HG02763 (cell line): ENCODE results near the gene ZNF431.
A peak's percentile ranks its signal among the peaks of the same experiment; 100 is the strongest.
"Not testable (repeated sequence)": the region's sequence is repeated elsewhere in the genome, so short reads cannot be mapped to it uniquely, and the experiment has no call there.

Source experiments
- ATAC-seq: cut with Tn5 transposase; IDR thresholded peaks from one replicate; pipeline ENCODE4 v1.9.1; 2021; ENCODE audit warnings: mild to moderate bottlenecking, moderate library complexity; ENCODE audit not compliant: unreplicated experiment

ZNF431 gene

DNA sequence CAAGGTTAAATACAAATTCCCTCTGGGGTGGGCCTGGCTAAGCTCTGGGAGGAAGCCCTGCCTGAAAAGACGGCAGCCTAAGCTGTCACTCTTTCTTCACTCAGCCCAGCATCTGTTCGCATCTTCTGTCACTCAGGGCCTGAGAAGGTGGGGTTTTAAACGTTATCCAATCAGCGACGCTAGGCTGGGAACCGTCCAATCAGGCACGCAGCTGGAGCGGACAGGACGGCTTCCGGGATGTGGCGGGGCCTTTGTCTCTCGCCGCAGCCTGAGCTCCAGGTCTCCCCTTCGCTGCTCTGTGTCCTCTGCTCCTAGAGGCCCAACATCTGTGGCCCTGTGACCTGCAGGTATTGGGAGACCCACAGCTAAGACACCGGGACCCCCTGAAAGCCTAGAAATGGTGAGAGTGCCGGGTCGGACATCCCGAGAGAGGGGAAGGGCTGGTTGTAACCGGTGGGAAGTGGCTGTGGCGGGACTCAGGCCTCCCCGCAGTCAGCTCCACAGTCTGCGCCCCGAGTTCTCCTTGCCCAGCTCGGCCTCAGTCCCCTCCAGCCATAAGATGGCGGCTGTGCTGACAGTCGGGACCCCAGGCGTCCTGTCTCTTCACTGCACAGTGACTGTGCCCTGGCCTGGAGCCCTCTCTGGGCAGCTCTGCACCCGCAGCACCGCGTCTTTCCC lies at the start of gene ZNF431:
Gene ZNF431, plus strand, starts transcription at position 254 of the 678 bp plus-strand sequence. Its CDS starts 144 bp downstream, at position 398.
- peak; percentile 99 for ATAC-seq

DNA sequence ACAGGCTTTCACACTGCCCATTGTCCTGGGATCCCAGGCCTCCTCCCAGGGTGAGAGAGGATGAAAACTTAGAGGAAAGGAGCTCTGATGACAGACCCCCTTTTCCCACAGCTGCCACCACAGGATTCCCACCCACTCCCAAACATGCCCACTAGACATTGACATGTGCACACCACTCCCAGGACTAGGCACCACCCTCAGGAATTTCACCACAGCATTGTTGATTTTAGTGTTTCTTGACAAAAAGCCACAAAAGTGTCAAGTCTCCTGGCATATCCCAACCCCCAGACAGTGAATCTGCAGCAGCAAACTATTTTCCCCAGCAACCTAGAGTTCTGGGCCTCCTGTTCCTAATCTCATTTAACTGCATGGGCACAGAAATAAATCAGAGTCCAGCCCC lies 49.7 kb upstream of the ZNF431 start:
- ATAC-seq: no peak

DNA sequence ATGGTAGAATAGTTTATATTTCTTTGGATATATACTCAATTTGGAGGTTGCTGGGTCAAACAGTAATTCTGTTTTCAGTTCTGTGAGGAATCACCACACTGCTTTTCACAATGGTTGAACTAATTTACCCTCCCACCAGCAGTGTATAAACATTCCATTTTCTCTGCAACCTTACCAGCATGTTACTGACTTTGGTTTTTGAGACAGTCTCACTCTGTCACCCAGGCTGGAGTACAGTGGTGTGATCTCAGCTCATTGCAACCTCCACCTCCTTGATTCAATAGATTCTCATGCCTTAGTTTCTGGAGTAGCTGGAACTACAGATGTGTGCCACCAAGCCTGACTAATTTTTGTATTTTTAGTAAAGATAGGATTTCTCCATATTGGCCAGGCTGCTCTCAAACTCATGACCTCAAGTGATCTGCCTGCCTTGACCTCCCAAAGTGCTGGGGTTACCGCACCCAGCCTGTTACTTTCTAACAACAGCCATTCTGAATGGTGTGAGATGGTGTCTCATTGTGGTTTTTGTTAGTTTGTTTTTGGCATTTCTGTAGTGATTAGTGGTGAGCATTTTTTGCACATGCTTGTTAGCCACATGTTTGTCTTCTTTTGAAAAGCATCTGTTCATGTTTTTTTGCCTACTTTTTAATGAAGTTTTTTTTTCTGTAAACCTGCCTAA lies 47.4 kb upstream of the ZNF431 start:
- ATAC-seq: no peak

DNA sequence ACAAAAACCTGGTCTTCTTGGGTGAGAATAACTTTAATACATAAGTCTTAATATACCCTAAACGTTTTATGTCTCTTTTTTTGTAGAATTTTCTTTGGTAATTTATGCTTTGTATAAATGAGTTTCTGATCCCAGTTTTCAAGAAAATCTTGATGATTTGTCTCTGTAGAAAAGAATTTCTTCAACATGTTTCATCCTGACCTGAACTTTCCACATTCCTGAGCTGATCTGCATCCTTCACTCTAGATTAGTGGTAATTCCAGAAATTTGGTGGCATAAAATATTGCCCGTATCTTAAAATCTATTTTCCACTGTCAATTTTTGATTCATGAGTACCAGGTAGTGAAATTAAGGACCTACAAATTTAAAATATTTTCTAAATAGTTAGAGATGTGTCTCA lies 43.5 kb upstream of the ZNF431 start:
- ATAC-seq: no peak

DNA sequence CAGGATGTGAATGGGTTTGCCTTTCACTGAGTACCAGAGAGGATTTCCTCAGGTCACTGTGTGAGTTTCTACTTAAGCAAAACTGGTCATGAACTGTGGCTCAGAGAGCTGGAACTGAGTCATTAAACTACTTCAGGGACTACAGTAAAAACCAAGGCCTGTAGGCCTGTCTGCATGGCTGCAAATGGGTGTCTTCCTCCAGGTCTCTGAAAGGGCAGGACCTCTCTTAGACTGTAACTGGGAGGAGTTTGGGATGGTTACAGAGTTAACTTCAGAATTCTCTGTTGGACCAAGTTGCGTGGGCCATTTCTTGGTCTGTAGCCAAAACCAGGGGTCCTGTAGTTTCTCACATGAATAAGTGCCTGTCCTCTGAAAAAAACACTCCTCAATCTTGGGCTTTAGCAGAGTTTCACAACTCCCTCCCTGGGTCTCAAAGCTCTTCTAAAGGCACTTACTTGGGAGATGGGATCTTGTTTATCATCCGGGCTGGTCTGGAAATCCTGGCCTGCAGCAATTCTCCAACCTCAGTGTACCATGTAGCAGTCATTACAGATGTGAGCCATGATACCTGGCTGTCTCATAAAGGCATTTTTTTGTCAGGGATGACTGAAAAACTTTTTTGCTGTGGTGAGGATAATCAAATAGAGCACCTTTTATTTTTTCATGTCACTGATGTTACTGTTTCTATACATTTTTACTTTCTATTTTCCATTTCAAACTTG lies 40.2 kb upstream of the ZNF431 start:
- no peak for ATAC-seq

DNA sequence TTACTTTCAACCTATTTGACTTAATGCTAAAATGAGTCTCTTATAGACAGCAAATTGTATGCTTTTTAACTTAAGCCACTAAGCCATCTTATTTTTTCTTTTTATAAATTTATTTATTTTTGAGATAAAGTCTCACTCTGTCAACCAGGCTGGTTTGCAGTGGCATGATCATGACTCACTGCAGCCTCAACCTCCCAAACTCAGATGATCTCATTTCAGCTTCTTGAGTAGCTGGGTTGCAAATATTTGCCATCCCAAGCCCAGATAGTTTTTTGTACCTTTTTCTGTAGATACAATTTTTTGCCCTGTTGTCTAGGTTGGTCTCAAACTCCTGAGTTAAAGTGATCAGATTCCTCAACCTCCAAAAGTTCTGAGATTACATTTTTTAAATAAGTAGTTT lies 32.7 kb upstream of the ZNF431 start:
- ATAC-seq: no peak

DNA sequence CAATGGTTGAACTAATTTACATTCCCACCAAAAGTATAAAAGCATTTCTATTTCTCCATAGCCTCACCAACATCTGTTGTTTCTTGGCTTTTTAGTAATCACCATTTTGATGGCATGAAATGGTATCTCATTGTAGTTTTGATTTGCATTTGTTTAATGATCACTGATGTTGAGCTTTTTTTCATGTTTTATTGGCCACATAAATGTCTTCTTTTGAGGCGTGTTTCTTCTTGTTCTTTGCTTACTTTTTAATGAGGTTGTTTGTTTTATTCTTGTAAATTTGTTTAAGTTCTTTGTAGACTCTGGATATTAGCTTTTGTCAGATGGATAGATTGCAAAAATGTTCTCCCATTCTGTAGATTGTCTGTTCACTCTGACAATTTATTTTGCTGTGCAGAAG lies 31.7 kb upstream of the ZNF431 start:
- no peak for ATAC-seq

DNA sequence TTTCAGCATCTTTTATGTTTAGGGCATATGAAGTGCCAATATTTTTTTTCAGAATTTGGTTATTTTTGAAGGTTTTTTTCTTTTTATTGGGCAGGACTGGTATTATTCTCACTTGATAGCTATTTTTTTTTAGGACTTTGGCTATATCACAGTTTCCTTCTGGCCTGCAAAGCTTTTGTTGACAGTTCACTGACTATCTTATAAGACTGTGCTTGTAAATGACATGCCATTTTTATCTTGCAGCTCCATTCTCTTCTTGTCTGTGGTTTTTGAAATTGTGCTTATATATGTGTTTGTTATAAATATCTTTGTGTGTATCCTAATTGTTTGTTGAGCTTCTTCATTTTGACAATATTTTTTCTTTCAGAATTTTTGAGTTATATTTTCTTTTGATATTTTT lies 26.4 kb upstream of the ZNF431 start:
- ATAC-seq: no peak

DNA sequence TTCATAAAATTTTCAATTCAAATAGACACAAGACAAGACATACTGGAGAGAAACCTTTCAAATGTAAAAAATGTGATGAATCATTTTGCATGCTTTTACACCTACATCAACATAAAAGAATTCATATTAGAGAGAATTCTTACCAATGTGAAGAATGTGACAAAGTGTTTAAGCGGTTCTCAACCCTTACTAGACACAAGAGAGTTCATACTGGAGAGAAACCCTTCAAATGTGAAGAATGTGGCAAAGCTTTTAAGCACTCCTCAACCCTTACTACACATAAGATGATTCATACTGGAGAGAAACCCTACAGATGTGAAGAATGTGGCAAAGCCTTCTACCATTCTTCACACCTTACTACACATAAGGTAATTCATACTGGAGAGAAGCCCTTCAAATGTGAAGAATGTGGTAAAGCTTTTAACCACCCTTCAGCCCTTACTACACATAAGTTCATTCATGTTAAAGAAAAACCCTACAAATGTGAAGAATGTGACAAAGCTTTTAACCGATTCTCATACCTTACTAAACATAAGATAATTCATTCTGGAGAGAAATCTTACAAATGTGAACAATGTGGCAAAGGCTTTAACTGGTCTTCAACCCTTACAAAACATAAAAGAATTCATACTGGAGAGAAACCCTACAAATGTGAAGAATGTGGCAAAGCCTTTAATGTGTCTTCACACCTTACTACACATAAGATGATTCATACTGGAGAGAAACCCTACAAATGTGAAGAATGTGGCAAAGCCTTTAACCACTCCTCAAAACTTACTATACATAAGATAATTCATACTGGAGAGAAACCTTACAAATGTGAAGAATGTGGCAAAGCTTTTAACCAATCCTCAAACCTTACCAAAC lies 24.6 kb upstream of the ZNF431 start:
- ATAC-seq: no peak

DNA sequence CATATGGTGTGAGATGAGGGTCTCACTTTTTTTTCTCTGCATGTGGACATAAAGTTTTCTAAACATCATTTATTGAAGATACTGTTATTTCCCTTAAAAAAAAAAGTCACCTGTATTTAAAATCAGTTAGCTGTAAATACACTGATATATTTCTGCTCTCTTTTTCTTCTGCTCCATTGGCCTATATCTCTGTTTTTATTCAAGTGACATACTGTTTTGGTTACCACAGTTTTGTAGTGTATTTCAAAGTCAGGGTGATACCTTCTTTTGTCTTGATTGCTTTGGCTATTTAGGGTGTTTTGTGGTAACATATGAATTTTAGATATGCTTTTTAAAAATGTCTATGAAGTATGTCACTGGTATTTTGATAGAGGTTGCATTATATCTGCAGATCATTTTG lies 15.8 kb upstream of the ZNF431 start:
- ATAC-seq: no peak

DNA sequence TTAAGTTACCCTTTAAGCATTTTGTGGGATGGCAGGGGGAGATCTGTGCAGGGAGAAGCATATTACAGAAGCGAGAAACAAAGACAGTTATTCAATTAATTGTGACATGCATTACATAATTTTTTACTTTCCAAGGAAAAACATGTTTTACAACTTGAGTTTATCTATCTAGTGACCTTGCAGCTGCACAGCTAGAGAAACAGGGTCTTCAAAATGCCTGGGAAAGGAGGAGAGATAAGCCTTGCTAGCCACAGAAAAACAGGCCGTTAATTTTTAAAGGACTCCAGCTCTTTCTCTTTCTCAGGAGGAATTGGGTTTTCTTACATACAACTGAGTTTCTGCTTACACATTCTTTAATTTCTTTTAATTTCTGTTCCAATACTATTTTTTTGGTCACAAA lies 14.8 kb upstream of the ZNF431 start:
- ATAC-seq: no peak

DNA sequence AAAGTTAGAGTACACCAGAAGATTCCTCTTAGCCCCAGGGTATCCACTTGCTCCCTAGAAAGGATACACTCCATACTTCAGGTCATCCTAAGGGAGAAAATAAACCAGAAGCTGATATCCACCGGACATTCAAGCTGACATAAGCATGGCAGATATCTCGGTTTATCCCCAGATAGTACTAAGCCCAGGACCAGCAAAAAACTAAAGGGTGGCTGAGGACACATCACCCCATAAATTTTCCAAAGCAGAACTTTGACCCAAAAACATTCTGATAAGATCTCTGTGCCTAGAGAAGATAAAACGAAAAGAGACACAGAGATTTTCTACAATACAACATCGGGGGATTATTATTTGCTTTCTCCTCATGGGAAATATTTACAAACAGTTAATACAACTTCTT lies 13.9 kb upstream of the ZNF431 start:
- no peak for ATAC-seq

DNA sequence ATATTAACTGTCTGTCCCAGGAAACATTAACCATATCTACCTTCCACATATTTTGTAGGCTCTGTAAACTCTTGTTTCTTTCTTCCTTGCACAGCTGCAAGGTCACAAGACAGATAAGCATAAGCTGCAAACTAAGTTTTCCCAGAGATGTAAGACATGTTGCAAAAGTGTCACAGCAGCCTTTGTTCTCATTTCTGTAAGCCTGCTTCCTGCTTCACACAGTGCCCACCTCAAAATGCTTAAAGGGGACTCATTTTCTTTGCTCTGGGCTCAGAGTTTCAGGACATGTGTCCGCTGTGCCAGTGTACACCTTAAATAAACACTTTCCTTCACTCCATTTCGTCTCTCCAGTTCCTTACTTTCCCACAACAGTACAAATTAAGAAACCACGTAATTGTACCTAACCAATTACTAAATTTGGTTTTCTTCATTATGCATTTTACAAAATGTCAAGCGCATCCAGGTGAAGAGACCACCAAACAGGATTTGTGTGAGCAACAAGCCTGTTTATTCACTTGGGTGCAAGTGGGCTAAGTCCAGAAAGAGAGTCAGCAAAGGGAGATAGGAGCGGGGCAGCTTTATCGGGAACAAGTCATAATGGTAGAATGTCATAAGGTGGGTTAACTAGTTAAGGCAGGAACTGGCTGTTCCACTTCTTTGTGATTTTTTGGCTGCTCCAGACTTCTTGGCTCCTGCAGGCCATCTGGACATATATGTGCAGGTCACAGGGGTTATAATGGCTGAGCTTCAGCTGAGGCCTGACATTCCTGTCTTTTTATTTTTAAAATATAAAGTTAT lies 12.7 kb upstream of the ZNF431 start:
- ATAC-seq: no peak

DNA sequence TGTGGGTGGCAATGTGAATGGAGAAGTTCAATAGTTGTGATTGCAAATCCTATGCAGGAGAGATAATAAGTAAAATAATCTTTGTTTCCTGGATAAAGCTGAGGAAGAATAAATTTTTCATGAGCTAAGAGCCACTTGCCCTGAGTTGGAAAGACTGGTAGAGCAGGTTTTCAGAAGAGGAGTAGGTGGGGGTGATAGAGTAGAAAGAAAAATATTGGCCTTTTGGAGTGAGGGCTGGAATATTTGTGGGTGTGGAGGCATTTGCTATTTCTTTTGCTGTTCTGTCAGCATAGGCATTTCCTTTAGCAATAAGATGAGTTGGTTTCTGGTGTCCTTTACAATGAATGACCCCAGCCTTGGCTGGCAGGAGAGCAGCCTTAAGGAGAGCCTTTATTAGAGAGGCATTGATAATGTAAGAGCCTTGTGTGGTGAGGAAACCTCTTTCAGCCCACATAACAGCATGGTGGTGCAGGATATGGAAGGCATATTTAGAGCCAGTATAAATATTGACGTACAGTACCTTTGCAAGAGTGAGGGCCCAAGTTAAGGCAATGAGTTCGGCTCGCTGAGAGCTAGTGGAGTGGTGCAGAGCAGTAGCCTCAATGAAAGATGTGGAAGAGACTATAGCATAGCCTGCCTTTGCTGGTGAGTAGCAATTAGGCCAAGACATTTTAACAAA lies 11.6 kb upstream of the ZNF431 start:
- ATAC-seq: no peak

DNA sequence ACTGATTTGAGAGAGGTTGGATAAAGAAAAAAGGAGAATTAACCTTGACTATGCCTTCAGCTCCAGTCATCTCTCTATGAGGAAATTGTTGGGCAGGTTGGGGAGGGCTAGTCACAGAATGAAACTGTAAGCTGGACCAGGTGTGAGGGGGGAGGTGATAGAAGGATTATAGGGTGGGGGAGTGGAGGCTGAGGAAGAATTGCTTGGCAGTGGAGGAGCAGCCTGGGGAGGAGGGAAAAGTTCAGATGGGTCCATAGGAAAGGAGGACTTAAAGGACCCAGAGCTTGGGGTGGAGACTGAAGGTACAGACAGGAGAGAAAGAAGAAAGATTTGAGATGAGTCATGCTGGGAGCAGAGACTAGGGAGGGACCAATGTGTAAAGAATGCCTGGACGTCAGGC lies 8.2 kb upstream of the ZNF431 start:
- no peak for ATAC-seq

DNA sequence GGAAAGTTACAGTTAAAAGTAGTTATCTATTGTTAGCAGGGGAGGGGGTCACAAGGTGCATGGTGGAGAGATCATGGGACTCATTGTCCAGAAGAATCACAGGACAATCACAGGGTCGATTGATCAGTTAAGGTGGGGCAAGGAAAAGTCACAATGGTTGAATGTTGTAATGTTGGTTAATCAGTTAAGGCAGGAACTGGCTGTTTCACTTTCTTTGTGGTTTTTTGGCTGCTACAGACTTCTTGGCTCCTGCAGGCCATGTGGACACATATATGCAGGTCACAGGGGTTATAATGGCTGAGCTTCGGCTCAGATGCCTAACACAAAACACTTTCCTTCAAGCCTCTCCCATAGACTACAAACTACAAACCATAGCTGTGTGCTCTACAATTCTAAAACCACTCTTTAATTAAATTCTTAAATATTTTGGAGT lies 6.9 kb upstream of the ZNF431 start:
- ATAC-seq: no peak

DNA sequence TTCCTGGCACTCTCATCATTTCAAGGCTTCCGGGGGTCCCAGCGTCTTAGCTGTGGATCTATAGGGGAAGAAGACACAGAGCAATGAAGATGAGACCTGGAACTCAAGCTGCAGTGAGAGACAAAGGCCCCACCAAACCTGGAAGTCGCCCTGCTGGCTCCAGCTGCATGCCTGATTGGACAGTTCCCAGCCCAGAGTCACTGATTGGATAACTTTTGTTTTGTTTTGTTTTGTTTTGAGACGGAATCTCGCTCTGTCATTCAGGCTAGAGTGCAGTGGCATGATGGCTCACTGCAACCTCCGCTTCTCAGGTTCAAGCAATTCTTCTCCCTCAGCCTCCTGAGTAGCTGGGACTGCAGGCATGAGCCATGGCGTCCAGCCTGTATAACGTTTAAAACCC lies 6.4 kb upstream of the ZNF431 start:
- no peak for ATAC-seq

DNA sequence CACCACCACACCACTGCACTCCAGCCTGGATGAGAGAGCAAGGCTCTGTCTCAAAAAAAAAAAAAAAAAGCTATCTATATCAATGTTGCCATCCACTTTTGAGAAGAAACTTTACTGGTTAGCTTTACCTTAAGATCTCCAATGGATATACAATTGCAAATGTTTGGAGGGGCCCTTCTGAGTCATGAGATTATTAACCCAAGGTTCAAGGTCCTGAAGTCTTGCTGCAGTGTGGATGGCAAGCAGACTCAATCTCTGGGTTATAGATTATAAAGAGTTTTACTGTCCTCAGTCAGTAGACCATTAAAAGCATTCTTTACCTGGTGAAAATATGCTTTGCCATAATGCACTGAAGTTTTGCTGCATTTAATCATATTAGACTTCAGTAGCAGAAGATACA lies 3.7 kb upstream of the ZNF431 start:
- ATAC-seq: no peak

DNA sequence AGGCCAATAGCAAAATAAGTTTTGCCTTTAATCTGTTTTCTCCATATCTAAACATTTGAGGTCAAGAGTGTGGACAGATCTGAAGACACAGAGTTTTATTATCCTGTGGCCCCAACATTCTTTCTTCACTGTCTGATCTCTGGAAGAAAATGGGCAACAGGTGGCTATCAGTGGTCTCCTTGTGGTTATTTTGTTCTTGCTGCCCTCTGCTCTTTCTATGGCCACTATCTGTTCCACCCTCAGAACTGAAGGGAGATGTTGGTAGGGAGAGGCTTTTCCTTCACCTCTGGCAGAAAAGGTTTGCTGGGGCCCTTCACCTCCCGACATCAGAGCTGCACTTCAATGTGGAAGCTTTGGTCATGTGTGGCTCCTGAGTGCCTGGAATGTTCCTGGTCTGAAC lies 834 bp upstream of the ZNF431 start:
- ATAC-seq: not testable (repeated sequence)

DNA sequence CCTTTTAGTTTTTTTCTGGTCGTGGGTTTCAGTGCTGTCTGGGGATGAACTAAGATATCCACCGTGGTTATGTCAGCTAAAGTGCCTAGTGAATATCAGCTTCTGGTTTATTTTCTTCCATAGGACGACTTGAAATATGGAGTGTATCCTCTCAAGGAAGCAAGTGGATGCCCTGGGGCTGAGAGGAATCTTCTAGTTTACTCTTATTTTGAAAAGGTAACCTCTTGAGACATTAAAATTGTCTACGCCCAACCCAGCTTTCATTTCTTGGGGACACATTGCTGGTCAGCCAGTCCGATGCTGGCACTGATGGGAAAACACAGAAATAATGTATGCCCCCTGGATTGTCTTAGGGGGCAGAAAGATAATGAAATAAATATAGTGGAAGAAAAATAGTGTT lies 1.6 kb downstream of the ZNF431 start:
- ATAC-seq: no peak
